Tibial nerve (tissue), 4 donors: ENCODE data around the gene MOV10L1. TPM values are rescaled to one million over a fixed set of nuclear protein-coding genes. Genes with fewer than 3 reads are reported as not detected.

Experiments
- DNase-seq, 2 donors: peaks; one replicate each; pipeline ENCODE4 v3.0.0-alpha.2; 2019; ENCODE audit warnings: low spot score in 2 of 2
- H3K27ac ChIP-seq, 4 donors: fragments of 200-600 bp; sonication (generic) in 3 of 4; one replicate each; pipeline ENCODE4 v1.5.1; 2017 to 2019; ENCODE audit warnings: mild to moderate bottlenecking in 1 of 4
- H3K27me3 ChIP-seq, 2 donors: fragments of 200-600 bp; sonication (generic) in 1 of 2; one replicate each; pipeline versions ENCODE4 v1.5.1 to v1.6.0; 2017 to 2019
- H3K36me3 ChIP-seq, 3 donors: fragments of 200-600 bp; sonication (generic); one replicate each; pipeline ENCODE4 v1.5.1; 2018 to 2019
- H3K4me1 ChIP-seq, 4 donors: fragments of 200-600 bp; sonication (generic) in 3 of 4; one replicate each; pipeline ENCODE4 v1.5.1; 2017 to 2019
- H3K4me3 ChIP-seq, 4 donors: fragments of 200-600 bp; sonication (generic) in 3 of 4; one replicate each; pipeline ENCODE4 v1.5.1; 2017 to 2019; ENCODE audit warnings: mild to moderate bottlenecking in 1 of 4, moderate library complexity in 1 of 4
- H3K9me3 ChIP-seq, 4 donors: fragments of 200-600 bp; sonication (generic) in 3 of 4; one replicate each; pipeline ENCODE4 v1.5.1; 2017 to 2019
- EP300 ChIP-seq, 2 donors: sonication (generic); formaldehyde crosslinking; IDR thresholded peaks; one replicate each; pipeline ENCODE4 v1.6.1; 2017; ENCODE audit warnings: antibody characterized with exemption in 2 of 2, mild to moderate bottlenecking in 1 of 2
- POLR2A ChIP-seq, 2 donors: fragments of 450-650 bp; IDR thresholded peaks; one replicate each; pipeline ENCODE4 v1.6.1; 2017; ENCODE audit warnings: antibody characterized with exemption in 2 of 2, mild to moderate bottlenecking in 2 of 2, moderate library complexity in 2 of 2
- WGBS, 2 donors: methylation state at CpG; one replicate each; pipeline ENCODE4 v1.1.5; 2018; 5-methylcytosine and 5-hydroxymethylcytosine counted together
- total RNA-seq, 4 donors: library from RNA; depleted of rRNA; stranded (reverse); fragments of >200 nt; gene quantifications; one replicate each; pipeline ENCODE4 v1.1.0, GENCODE V29; 2016
- TF ChIP-seq, protein P1 (sequence below), 5 experiments: fragments of 200-600 bp in 3 of 5; fragments of 450-650 bp in 2 of 5; sonication (generic) in 3 of 5; IDR thresholded peaks; one replicate each; pipeline ENCODE4 v1.5.1; 2016 to 2019; ENCODE audit warnings: antibody characterized with exemption in 5 of 5, mild to moderate bottlenecking in 3 of 5, moderate library complexity in 2 of 5

MOV10L1 gene
- total RNA-seq, 4 donors from 2014 or later, result 1.0 to 3.7 (median 2.6) TPM

DNA sequence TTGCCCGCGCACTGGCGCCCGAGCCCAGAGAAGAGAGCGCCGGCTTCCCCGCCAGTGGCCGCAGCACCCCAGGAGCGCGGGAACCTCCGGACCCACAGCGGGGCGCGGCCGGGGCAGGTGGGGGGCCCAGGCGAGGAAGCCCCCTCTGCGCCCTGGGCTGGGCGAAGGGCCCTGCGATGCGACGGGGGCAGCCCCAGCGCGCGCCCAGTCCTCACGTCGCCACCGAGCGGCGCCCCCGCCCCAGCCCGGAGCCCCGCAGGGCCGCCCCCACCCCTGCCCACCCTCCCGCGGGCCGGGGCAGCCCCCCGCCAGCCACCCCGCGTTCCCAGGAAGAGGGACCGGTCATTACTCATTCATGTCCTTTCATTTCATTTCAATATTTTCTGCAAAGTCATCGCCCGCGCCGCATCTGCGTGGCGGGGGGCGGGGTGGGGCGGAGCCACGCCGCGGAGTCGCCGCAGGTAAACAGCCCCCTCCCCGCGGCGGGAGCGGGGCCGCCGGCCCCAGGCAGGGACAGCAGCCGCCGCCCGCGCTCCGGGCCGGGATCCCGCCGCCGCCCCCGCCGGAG lies 80.1 kb downstream of the MOV10L1 start:
- no peak for TF ChIP-seq EP300 (IDR thresholded peaks at IDR 0.05)
- no peak for TF ChIP-seq POLR2A (IDR thresholded peaks at IDR 0.05)
- TF ChIP-seq, protein P1, sequence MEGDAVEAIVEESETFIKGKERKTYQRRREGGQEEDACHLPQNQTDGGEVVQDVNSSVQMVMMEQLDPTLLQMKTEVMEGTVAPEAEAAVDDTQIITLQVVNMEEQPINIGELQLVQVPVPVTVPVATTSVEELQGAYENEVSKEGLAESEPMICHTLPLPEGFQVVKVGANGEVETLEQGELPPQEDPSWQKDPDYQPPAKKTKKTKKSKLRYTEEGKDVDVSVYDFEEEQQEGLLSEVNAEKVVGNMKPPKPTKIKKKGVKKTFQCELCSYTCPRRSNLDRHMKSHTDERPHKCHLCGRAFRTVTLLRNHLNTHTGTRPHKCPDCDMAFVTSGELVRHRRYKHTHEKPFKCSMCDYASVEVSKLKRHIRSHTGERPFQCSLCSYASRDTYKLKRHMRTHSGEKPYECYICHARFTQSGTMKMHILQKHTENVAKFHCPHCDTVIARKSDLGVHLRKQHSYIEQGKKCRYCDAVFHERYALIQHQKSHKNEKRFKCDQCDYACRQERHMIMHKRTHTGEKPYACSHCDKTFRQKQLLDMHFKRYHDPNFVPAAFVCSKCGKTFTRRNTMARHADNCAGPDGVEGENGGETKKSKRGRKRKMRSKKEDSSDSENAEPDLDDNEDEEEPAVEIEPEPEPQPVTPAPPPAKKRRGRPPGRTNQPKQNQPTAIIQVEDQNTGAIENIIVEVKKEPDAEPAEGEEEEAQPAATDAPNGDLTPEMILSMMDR (IDR thresholded peaks at IDR 0.05), result no peak
- peaks cover 0 to 16% (median 6%) of the 10 kb centered on the region in 4 donors for H3K4me1 ChIP-seq
- H3K27ac ChIP-seq, result no peak overlapping the region
- no peaks in the 10 kb centered on the region for H3K9me3 ChIP-seq
- no peak for DNase-seq
- 1 to 2% methylated on average over 31 to 50 of the region's 70 CpGs for WGBS, 2 donors
- no peaks in the 10 kb centered on the region for H3K36me3 ChIP-seq
- H3K27me3 ChIP-seq, result peaks cover 0 to 41% of the 10 kb centered on the region in 2 donors
- H3K4me3 ChIP-seq, result peak overlapping the region in 3 of 4 donors; percentile 16 to 55 (median 37)

DNA sequence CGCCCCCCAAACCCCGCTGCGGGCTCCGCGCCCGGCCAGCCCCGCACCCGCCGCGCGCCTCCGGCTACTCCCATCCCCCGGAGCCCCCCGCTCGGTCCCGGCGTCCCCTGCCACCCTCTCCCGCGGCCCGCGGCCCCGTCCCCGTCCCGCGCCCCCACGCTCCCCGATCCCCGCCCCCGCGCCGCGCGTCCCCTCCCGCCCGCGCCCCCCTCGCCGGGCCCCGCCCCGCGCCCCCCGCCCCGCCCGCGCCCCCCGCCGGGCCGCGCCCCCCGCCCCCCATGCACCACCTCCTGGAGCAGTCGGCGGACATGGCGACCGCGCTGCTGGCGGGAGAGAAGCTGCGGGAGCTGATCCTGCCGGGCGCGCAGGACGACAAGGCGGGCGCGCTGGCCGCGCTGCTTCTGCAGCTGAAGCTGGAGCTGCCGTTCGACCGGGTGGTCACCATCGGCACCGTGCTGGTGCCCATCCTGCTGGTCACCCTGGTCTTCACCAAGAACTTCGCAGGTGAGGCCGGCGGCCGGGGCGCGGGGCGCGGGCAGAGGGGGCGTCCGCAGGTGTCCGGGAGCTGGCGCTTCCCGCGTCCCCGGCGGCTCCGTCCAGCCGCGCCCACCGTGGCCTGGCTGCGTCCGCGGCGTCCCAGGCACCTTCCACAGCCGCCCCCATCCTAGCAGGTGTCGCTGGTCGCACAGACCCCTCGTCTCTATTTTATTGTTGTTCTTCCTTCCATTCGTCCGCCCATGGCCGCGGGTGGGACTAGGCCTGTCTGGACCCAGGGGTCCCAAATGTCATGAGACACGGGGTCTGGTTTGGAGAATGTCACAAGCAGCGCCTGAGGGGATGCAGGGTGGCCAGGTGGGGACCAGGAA lies 80.9 kb downstream of the MOV10L1 start, which contains the start of gene PANX2:
PANX2 (plus strand) TSS at position 279 of the 866 bp plus-strand sequence; CDS start at position 279, 0 bp downstream.
- 17 to 26% methylated on average over 27 to 34 of the region's 105 CpGs for WGBS, 2 donors
- no peaks in the 10 kb centered on the region for H3K36me3 ChIP-seq
- H3K4me3 ChIP-seq, result peak within 1 kb of the TSS in 3 of 4 donors; percentile 16 to 55 (median 37)
- no peak for DNase-seq
- TF ChIP-seq POLR2A (IDR thresholded peaks at IDR 0.05), result no peak
- H3K9me3 ChIP-seq, result no peaks in the 10 kb centered on the region
- peaks cover 0 to 16% (median 6%) of the 10 kb centered on the region in 4 donors for H3K4me1 ChIP-seq
- peaks cover 0 to 43% of the 10 kb centered on the region in 2 donors for H3K27me3 ChIP-seq
- no peak within 1 kb of the TSS for H3K27ac ChIP-seq

DNA sequence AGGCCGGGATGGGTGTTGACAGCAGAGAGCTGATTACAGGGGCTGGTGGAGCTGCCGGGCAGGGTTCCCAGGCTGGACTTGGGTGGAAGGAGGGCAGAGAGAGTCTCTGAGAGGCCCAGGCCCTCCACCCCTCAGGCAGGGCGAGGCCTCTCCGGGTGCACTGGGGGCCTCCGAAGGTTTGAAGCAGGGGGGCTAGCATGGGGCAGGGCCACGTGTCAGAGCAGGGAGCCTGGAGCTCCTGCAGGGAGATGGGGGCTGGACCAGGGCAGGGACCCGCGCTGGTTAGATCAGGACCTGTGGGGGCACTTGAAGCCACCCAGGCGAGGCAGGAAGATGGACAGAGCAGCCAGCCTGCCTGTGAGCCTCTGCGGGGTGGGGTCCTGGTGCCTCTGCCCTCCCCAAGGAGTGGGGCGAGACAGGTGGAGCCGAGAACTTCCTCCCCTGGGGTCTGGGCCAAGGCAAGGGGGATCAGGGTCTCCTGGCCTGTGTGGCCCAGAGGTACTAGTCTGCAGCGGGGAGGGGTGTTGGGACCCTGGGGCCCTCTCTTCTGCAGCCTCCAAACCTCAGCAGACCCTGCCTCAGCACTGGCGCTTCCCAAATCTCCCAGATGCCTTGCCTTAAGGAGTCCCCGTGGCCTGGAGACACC lies 81.6 kb downstream of the MOV10L1 start:
- H3K27me3 ChIP-seq, result peaks cover 0 to 43% of the 10 kb centered on the region in 2 donors
- H3K9me3 ChIP-seq, result no peaks in the 10 kb centered on the region
- H3K4me1 ChIP-seq, result peaks cover 0 to 16% (median 6%) of the 10 kb centered on the region in 4 donors
- DNase-seq, result no peak
- H3K4me3 ChIP-seq, result no peak overlapping the region
- no peak for TF ChIP-seq EP300 (IDR thresholded peaks at IDR 0.05)
- TF ChIP-seq POLR2A (IDR thresholded peaks at IDR 0.05), result no peak
- TF ChIP-seq, protein P1 (IDR thresholded peaks at IDR 0.05), result no peak
- no peaks in the 10 kb centered on the region for H3K36me3 ChIP-seq
- 61 to 66% methylated on average over 10 to 13 of the region's 15 CpGs for WGBS, 2 donors
- H3K27ac ChIP-seq, result no peak overlapping the region

DNA sequence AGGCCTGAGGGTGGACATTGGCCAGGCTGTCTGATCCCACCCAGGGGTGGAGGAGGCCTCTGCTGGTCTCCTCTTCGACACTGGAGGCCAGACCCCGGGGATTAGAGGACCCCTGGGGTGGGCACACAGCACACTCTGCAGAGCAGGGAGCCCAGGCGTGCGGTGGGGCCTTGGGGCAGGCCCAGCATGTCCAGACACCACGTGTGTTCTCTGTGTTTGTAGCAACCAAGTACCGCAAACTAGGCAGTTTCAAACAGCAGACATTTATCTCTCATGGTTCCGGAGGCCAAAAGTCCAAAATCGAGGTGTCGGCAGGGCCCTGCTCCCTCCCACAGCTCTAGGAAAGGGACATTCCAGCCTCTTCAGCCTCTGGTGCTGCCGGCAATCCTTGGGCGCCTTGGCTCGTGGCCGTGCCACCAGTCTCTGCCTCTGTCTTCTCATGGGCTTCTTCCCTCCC lies 82.2 kb downstream of the MOV10L1 start:
- no peak overlapping the region for H3K27ac ChIP-seq
- no peaks in the 10 kb centered on the region for H3K9me3 ChIP-seq
- WGBS, 2 donors, result 71 to 80% methylated on average over 13 of the region's 13 CpGs
- TF ChIP-seq EP300 (IDR thresholded peaks at IDR 0.05) (no peak), POLR2A (IDR thresholded peaks at IDR 0.05) (no peak)
- TF ChIP-seq, protein P1 (IDR thresholded peaks at IDR 0.05), result no peak
- peaks cover 0 to 16% (median 6%) of the 10 kb centered on the region in 4 donors for H3K4me1 ChIP-seq
- H3K36me3 ChIP-seq, result no peaks in the 10 kb centered on the region
- DNase-seq, result no peak
- peaks cover 0 to 45% of the 10 kb centered on the region in 2 donors for H3K27me3 ChIP-seq
- no peak overlapping the region for H3K4me3 ChIP-seq

DNA sequence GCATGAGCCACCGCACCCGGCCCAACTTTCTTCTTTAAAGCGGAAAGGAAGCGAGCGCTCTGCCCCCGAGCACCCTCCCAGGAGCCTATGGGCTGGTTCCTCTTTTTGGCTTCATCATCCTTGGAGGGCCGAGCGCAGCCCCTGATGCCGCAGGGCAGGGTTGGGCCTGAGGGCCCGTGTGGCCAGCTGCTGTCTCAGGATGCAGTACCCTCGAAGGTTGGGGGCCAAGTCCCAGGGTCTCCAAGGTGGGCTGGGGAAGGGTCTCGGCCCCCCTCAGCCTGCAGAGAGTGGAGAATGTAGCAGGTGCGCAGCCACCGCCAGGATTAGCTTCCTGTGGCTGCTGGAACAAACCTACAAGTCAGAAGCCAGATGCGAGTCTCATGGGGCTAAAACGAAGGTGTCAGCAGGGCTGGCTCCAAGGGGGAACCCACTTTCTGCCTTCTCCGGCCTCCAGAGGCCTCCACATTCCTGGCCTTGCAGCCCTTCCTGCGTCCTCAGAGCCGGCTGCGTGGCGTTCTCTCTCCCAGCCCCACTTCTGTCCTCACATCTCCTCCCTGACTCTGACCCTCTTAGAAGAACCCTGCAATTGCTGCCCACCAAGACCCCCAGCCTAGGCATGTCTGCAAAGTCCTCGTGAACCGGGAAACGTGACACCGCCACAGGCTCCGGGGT lies 83.6 kb downstream of the MOV10L1 start:
- 78 to 82% methylated on average over 25 to 26 of the region's 26 CpGs for WGBS, 2 donors
- peaks cover 0 to 16% (median 6%) of the 10 kb centered on the region in 4 donors for H3K4me1 ChIP-seq
- no peak overlapping the region for H3K4me3 ChIP-seq
- no peaks in the 10 kb centered on the region for H3K36me3 ChIP-seq
- no peak for DNase-seq
- H3K27ac ChIP-seq, result no peak overlapping the region
- peaks cover 0 to 47% of the 10 kb centered on the region in 2 donors for H3K27me3 ChIP-seq
- TF ChIP-seq, protein P1 (IDR thresholded peaks at IDR 0.05), result no peak
- TF ChIP-seq EP300 (IDR thresholded peaks at IDR 0.05) (no peak), POLR2A (IDR thresholded peaks at IDR 0.05) (no peak)
- no peaks in the 10 kb centered on the region for H3K9me3 ChIP-seq
